ENCODE data around the gene LRIT2.

LRIT2 gene

DNA sequence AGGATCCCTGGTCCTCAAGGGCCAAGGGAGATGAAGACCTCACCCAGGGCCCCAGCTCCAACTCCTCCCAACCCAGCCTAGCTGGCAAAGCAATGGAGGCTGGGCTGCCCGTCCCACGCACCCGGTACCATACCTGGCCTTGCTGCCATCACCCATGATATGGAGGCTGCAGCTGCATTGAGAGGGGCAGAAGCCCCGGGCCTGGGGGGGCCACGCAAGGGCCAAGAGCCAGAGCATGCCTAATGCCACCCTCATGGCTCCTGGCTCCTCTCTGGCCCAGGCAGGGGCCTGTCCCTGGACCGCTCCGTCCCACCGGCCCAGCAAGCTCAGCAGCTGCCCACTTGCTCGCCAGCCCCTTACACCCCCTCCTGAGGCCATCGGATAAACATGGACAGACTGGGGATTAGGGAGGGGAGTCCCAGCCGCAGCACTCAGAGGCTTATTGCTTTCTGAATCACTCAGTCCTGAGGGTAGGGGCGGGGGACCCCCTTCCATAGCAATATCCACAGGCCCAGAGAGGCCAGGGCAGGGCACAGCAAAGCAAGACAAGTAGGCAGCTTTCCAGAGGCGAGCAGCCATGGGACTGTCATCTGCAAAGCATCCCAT is 15.9 kb upstream of the LRIT2 start, which contains the start of gene LRIT1:
TSS of gene LRIT1 (minus strand) at position 362 of the 606 bp plus-strand sequence. CDS start at position 255, 107 bp downstream.
- no peak for DNase-seq (ENCODE audit: low read depth in 2 of 2)
- TF ChIP-seq, protein P1, sequence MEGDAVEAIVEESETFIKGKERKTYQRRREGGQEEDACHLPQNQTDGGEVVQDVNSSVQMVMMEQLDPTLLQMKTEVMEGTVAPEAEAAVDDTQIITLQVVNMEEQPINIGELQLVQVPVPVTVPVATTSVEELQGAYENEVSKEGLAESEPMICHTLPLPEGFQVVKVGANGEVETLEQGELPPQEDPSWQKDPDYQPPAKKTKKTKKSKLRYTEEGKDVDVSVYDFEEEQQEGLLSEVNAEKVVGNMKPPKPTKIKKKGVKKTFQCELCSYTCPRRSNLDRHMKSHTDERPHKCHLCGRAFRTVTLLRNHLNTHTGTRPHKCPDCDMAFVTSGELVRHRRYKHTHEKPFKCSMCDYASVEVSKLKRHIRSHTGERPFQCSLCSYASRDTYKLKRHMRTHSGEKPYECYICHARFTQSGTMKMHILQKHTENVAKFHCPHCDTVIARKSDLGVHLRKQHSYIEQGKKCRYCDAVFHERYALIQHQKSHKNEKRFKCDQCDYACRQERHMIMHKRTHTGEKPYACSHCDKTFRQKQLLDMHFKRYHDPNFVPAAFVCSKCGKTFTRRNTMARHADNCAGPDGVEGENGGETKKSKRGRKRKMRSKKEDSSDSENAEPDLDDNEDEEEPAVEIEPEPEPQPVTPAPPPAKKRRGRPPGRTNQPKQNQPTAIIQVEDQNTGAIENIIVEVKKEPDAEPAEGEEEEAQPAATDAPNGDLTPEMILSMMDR (IDR thresholded peaks at IDR 0.05; ENCODE audit: low read depth, low read length): no peak
- no peak within 1 kb of the TSS for H3K4me3 ChIP-seq (replicated peaks in 1 of 2; ENCODE audit: low read depth in 2 of 2, low read length in 2 of 2)

DNA sequence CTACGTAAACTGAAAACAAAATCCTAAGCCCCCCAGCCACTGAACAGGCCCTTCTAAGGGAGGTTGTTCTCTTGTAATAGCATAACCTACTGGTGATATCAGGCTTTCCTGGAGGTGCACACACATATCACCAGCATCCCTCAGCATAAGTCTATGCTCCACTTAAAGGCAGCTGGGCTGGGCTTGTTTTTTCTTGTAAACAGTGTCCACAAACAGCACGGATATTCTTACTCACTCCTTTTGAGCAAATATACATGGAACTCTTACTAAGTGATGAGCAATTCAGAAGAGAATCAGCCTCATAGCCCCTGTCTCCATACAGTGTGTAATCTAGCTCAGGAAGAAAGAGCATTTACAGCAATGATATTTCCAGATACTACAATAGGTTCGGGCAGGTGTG is 13.6 kb upstream of the LRIT2 start:
- DNase-seq (ENCODE audit: low read depth in 2 of 2): no peak
- TF ChIP-seq, protein P1 (IDR thresholded peaks at IDR 0.05; ENCODE audit: low read depth, low read length): no peak
- H3K4me3 ChIP-seq (replicated peaks in 1 of 2; ENCODE audit: low read depth in 2 of 2, low read length in 2 of 2): no peak overlapping the region

DNA sequence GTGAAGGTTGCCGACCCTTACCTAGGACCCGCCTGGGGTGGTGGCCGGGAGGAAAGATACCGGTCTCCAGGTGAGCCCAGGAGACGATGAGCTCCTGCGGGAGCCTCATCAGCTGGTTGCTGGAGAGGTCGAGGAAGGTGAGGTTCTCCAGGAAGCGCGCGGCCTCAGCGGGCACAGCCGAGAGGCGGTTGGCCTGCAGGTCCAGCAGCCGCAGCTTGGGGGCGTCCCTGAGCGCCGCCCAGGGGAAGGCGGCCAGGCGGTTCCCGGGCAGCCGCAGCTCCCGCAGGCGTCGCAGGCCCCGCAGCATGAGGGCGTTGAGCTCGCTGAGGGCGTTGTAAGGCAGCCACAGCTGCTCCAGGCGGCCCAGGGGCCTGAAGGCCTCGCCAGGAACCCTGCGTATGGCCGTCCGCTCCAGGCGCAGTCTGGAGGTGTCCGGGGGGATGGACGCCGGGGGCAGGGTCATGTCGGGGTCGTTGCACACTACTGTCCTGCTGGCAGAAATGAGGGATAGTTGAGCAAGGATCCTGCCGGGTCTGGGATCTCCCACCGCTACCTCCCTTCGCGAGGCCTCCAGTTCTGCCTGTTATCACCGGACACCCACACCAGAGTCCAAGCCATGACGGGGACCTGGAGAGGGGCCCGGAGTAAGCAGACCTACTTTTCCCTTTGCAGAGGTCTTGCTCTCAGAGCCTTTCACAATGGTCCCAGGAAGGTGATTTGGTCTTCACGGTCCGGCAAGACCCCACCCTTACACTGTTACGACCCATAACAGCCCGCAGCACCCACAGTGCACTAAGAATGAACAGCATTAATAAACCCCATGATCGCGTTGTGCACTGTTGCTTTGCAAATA is 12.1 kb upstream of the LRIT2 start:
- TF ChIP-seq, protein P1 (IDR thresholded peaks at IDR 0.05; ENCODE audit: low read depth, low read length): no peak
- H3K4me3 ChIP-seq (replicated peaks in 1 of 2; ENCODE audit: low read depth in 2 of 2, low read length in 2 of 2): no peak overlapping the region
- DNase-seq (ENCODE audit: low read depth in 2 of 2): no peak

DNA sequence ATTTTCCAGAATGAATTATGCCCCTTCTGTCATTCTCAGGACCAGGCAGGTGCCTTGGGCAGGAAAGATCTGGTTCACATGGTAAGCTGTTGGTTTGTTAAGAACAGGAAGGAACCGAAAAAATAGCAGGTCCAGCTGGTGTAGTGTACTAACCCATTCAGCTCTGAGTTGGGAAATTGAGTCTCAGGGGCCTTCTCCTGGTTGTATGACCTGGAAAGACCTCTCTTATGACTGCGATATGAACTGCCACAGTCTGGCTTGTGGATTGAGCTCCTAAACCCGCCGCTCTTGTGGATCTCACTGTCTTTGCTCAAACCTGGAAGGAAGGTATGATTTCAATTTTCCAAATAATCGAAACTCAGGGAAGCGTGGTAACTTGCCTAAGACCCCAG is 11.5 kb upstream of the LRIT2 start:
- TF ChIP-seq, protein P1 (IDR thresholded peaks at IDR 0.05; ENCODE audit: low read depth, low read length): no peak
- DNase-seq (ENCODE audit: low read depth in 2 of 2): no peak
- H3K4me3 ChIP-seq (replicated peaks in 1 of 2; ENCODE audit: low read depth in 2 of 2, low read length in 2 of 2): no peak overlapping the region

DNA sequence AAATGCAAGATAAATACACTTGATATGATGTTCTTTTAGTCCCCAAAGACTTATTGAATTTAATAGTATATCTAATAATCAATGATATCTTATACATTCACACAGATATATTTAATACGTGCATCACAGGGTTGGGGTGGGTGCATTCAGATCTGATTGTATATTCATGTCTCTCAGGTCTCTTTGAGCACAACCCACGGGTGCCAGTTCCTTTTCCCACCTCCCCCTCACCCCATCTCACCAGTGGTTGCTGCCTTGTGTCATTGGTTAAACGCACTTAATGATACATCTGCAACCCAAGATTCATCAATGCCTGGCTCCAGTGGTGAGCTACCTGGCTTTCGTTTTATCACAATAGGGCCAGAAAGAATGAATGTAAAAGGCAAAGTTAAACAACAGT is 9.8 kb upstream of the LRIT2 start:
- H3K4me3 ChIP-seq (replicated peaks in 1 of 2; ENCODE audit: low read depth in 2 of 2, low read length in 2 of 2): no peak overlapping the region
- TF ChIP-seq, protein P1 (IDR thresholded peaks at IDR 0.05; ENCODE audit: low read depth, low read length): no peak
- no peak for DNase-seq (ENCODE audit: low read depth in 2 of 2)

DNA sequence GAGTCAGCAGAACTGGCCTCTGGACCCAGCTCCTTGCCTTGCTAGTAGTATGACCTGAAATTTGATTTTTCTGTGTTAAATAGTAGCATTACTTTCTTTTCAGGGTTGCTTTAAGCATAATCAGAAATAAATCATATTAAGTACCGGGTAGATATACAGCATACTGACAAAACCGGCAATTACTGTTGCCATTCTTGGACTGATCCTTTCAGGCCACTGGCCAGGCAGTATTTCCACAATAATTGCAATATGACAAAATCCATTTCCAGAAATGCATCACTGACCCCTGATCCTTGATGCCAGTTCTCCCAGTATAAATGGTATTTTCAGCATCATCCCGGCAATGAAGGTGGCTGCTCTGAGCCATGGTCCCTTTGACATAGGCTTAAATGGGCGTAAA is 9.1 kb upstream of the LRIT2 start:
- no peak overlapping the region for H3K4me3 ChIP-seq (replicated peaks in 1 of 2; ENCODE audit: low read depth in 2 of 2, low read length in 2 of 2)
- TF ChIP-seq, protein P1 (IDR thresholded peaks at IDR 0.05; ENCODE audit: low read depth, low read length): no peak
- no peak for DNase-seq (ENCODE audit: low read depth in 2 of 2)

Data from cardiac fibroblast (primary cell).